H1 (cell line): ENCODE data around the gene SEMA4D. TPM values are rescaled to one million over a fixed set of nuclear protein-coding genes. Genes with fewer than 3 reads are reported as not detected.

Source experiments
- CTCF ChIA-PET: fragments of 300-600 bp; sonication (Branson Sonifier 250); formaldehyde crosslinking; loops from one replicate; lab custom pipeline; 2021; ENCODE audit not compliant: partially characterized antibody; lab: Charles Lee
- POLR2A ChIA-PET: fragments of 300-600 bp; sonication (Branson Sonifier 250); formaldehyde crosslinking; loops from one replicate; lab custom pipeline; 2021; ENCODE audit warnings: inconsistent platforms; ENCODE audit not compliant: partially characterized antibody; lab: Charles Lee
- DNase-seq, 2 experiments: peaks; one replicate each; pipeline versions ENCODE4 v3.0.0 to v3.0.0-alpha.2; 2010 to 2022; ENCODE audit warnings: low spot score in 2 of 2, low read depth in 1 of 2, mixed read lengths in 1 of 2
- FAIRE-seq: peaks from 2 replicates; lab custom pipeline; 2011; peaks lifted over from hg19 to GRCh38; lab: Jason Lieb, UNC
- H2AFZ ChIP-seq: 2 replicates; pipeline ENCODE4 v1.8.1; 2012; ENCODE audit warnings: low read length, inconsistent platforms
- H2AK5ac ChIP-seq: 2 replicates; pipeline ENCODE4 v1.6.1; 2013; ENCODE audit warnings: low read depth, low read length
- H2BK120ac ChIP-seq: replicated peaks from 2 replicates; pipeline ENCODE3; 2013; ENCODE audit warnings: low read depth, low read length, inconsistent platforms
- H2BK12ac ChIP-seq: 2 replicates; pipeline ENCODE4 v1.6.1; 2013; ENCODE audit warnings: low read depth, low read length
- H2BK15ac ChIP-seq: 2 replicates; pipeline ENCODE4 v1.6.1; 2013; ENCODE audit warnings: low read length
- H2BK20ac ChIP-seq: 2 replicates; pipeline ENCODE4 v1.6.1; 2013; ENCODE audit warnings: low read length
- H2BK5ac ChIP-seq: 2 replicates; pipeline ENCODE4 v1.6.1; 2013; ENCODE audit warnings: low read depth, low read length
- H3K14ac ChIP-seq: 2 replicates; pipeline ENCODE4 v1.6.1; 2013; ENCODE audit warnings: inconsistent platforms; ENCODE audit not compliant: insufficient read length
- H3K18ac ChIP-seq: 2 replicates; pipeline ENCODE4 v1.6.1; 2013; ENCODE audit warnings: low read length; ENCODE audit errors: extremely low read depth
- H3K23ac ChIP-seq: 2 replicates; pipeline ENCODE4 v1.6.1; 2013; ENCODE audit warnings: inconsistent platforms; ENCODE audit not compliant: insufficient read length
- H3K23me2 ChIP-seq: 2 replicates; pipeline ENCODE4 v1.6.1; 2013; ENCODE audit warnings: low read depth, low read length
- H3K27ac ChIP-seq: 2 replicates; pipeline ENCODE4 v1.6.1; 2011; ENCODE audit warnings: low read depth, low read length, inconsistent platforms
- H3K27me3 ChIP-seq, 4 experiments: replicated peaks in 1 of 4; 1 replicate in 1 of 4; 2 replicates in 3 of 4; pipeline versions ENCODE4 v1.6.1 to v1.8.1; 2011 to 2013; ENCODE audit warnings: low read length in 3 of 4, mild to moderate bottlenecking in 3 of 4, inconsistent platforms in 2 of 4, mixed read lengths in 2 of 4, moderate library complexity in 1 of 4; ENCODE audit not compliant: control insufficient read depth in 3 of 4, insufficient read depth in 3 of 4; ENCODE audit errors: extremely low read depth in 1 of 4
- H3K36me3 ChIP-seq, 4 experiments: 2 replicates each; pipeline versions ENCODE4 v1.6.1 to v1.8.1; 2011 to 2013; ENCODE audit warnings: mild to moderate bottlenecking in 4 of 4, low read length in 3 of 4, moderate library complexity in 2 of 4, control low read depth in 1 of 4, inconsistent platforms in 1 of 4; ENCODE audit not compliant: insufficient read depth in 4 of 4, control insufficient read depth in 2 of 4
- H3K4ac ChIP-seq: replicated peaks from 2 replicates; pipeline ENCODE3; 2013; ENCODE audit warnings: low read length, low read depth, mixed read lengths, inconsistent platforms; ENCODE audit not compliant: insufficient read length
- H3K4me1 ChIP-seq, 4 experiments: replicated peaks in 1 of 4; 1 replicate in 1 of 4; 2 replicates in 3 of 4; pipeline versions ENCODE4 v1.6.1 to v1.8.1; 2011 to 2013; ENCODE audit warnings: low read length in 3 of 4, inconsistent platforms in 2 of 4, mixed read lengths in 1 of 4; ENCODE audit not compliant: insufficient read depth in 4 of 4, control insufficient read depth in 3 of 4
- H3K4me2 ChIP-seq, 2 experiments: 2 replicates each; pipeline versions ENCODE4 v1.6.1 to v1.8.1; 2011 to 2013; ENCODE audit warnings: low read depth in 2 of 2, low read length in 2 of 2, control low read depth in 1 of 2, inconsistent platforms in 1 of 2, mild to moderate bottlenecking in 1 of 2; ENCODE audit not compliant: insufficient read depth in 1 of 2
- H3K4me3 ChIP-seq, 4 experiments: fragments of 200-600, 300-600 bp in 1 of 4; sonication (generic), shearing (Covaris generic), sonication (Bioruptor Twin) in 1 of 4; 2 replicates each; pipeline versions ENCODE4 v1.5.1 to v1.8.1; 2011 to 2016; ENCODE audit warnings: low read length in 4 of 4, low read depth in 3 of 4, control low read depth in 2 of 4, inconsistent platforms in 2 of 4, mild to moderate bottlenecking in 2 of 4, mixed read lengths in 1 of 4, moderate library complexity in 1 of 4; ENCODE audit not compliant: insufficient read depth in 2 of 4; ENCODE audit errors: extremely low read depth in 1 of 4
- H3K56ac ChIP-seq: replicated peaks from 2 replicates; pipeline ENCODE3; 2013; ENCODE audit warnings: low read depth, mild to moderate bottlenecking, mixed read lengths, low read length, inconsistent platforms; ENCODE audit not compliant: insufficient read length
- H3K79me1 ChIP-seq: 2 replicates; pipeline ENCODE4 v1.6.1; 2013; ENCODE audit warnings: low read depth, low read length, control low read depth
- H3K79me2 ChIP-seq, 2 experiments: 2 replicates each; pipeline versions ENCODE4 v1.6.1 to v1.8.1; 2012 to 2013; ENCODE audit warnings: low read length in 2 of 2, mild to moderate bottlenecking in 2 of 2, inconsistent platforms in 1 of 2; ENCODE audit not compliant: insufficient read depth in 2 of 2, control insufficient read depth in 1 of 2
- H3K9ac ChIP-seq, 4 experiments: replicated peaks in 1 of 4; 1 replicate in 1 of 4; 2 replicates in 3 of 4; pipeline versions ENCODE4 v1.6.1 to v1.8.1; 2011 to 2013; ENCODE audit warnings: low read depth in 3 of 4, low read length in 3 of 4, control low read depth in 2 of 4, mild to moderate bottlenecking in 2 of 4, moderate library complexity in 2 of 4, inconsistent platforms in 1 of 4; ENCODE audit errors: extremely low read depth in 1 of 4
- H3K9me3 ChIP-seq, 2 experiments: 2 replicates each; pipeline versions ENCODE4 v1.6.1 to v1.8.1; 2012 to 2013; ENCODE audit warnings: mild to moderate bottlenecking in 2 of 2, moderate library complexity in 2 of 2, control low read depth in 1 of 2, inconsistent platforms in 1 of 2, low read depth in 1 of 2, low read length in 1 of 2, mixed read lengths in 1 of 2; ENCODE audit not compliant: insufficient read depth in 2 of 2
- H4K20me1 ChIP-seq, 2 experiments: replicated peaks in 1 of 2; 2 replicates each; pipeline versions ENCODE3 to v1.8.1; 2011 to 2013; ENCODE audit warnings: inconsistent platforms in 2 of 2, low read length in 2 of 2, mild to moderate bottlenecking in 1 of 2; ENCODE audit not compliant: insufficient read depth in 2 of 2, control insufficient read depth in 1 of 2
- H4K5ac ChIP-seq: 2 replicates; pipeline ENCODE4 v1.6.1; 2013; ENCODE audit warnings: low read length, low read depth, mixed read lengths, inconsistent platforms; ENCODE audit not compliant: insufficient read length
- H4K8ac ChIP-seq: 2 replicates; pipeline ENCODE4 v1.8.0; 2013; ENCODE audit warnings: mild to moderate bottlenecking, moderate library complexity, low read length, inconsistent platforms; ENCODE audit not compliant: insufficient read depth; ENCODE audit errors: extremely low read depth
- H4K91ac ChIP-seq: replicated peaks from 2 replicates; pipeline ENCODE3; 2013; ENCODE audit warnings: low read length, mixed read lengths, inconsistent platforms; ENCODE audit not compliant: insufficient read length
- CHD1 ChIP-seq: IDR thresholded peaks from 2 replicates; pipeline ENCODE4 v1.6.1; 2012; ENCODE audit warnings: low read depth, low read length, improper control_type of control experiment
- GABPA ChIP-seq: IDR thresholded peaks from 2 replicates; pipeline ENCODE4 v1.6.1; 2011; ENCODE audit warnings: mild to moderate bottlenecking, low read length, moderate library complexity, borderline replicate concordance; ENCODE audit not compliant: insufficient read depth
- SIRT6 ChIP-seq: IDR thresholded peaks from one replicate; pipeline ENCODE4 v1.7.1; 2012; ENCODE audit warnings: low read length, inconsistent platforms
- SP4 ChIP-seq: IDR thresholded peaks from 2 replicates; pipeline ENCODE4 v1.6.1; 2012; ENCODE audit warnings: low read length, inconsistent platforms
- ZNF274 ChIP-seq: IDR thresholded peaks from 2 replicates; pipeline ENCODE4 v1.7.0; 2012; ENCODE audit warnings: low read length, borderline replicate concordance; ENCODE audit errors: extremely low read depth
- WGBS, 2 experiments: shearing (Covaris generic) in 1 of 2; methylation state at CpG; one replicate each; pipeline versions ENCODE4 v1.1.6 to v1.1.7; 2013 to 2015; ENCODE audit warnings: low lambda C conversion rate in 2 of 2, mixed read lengths in 2 of 2, inconsistent platforms in 1 of 2, low coverage in 1 of 2, missing lambda C conversion rate in 1 of 2; ENCODE audit not compliant: insufficient replicate concordance in 2 of 2, insufficient coverage in 1 of 2, insufficient read length in 1 of 2; ENCODE audit errors: extremely low coverage in 1 of 2, missing lambda C conversion rate in 1 of 2; 5-methylcytosine and 5-hydroxymethylcytosine counted together
- polyA plus RNA-seq, 7 experiments: library from polyadenylated mRNA; depleted of rRNA in 3 of 7; stranded (reverse) in 5 of 7; unstranded in 2 of 7; fragments of >200 nt in 5 of 7; fragments of 200-250 nt in 2 of 7; gene quantifications; 1 replicate in 5 of 7; 2 replicates in 1 of 7; 4 replicates in 1 of 7; pipeline versions ENCODE4 v1.2.1 to v1.2.3, GENCODE V29; 2011 to 2013; ENCODE audit warnings: missing spikeins in 2 of 7, mixed read lengths in 2 of 7
- total RNA-seq: library from RNA; stranded (reverse); fragmentation: NEBNext Ultra II Directional; extraction: Animal tissue kit (Norgen Biotek cat#: 25700); gene quantifications from 2 replicates; pipeline ENCODE4 v1.2.1, GENCODE V29; 2021

SEMA4D gene
- total and polyA plus RNA-seq, 2 of the 8 experiments (the other 6 are each of a cell fraction or from before 2014, with no cell fraction given): 21.0 to 70.4 TPM

DNA sequence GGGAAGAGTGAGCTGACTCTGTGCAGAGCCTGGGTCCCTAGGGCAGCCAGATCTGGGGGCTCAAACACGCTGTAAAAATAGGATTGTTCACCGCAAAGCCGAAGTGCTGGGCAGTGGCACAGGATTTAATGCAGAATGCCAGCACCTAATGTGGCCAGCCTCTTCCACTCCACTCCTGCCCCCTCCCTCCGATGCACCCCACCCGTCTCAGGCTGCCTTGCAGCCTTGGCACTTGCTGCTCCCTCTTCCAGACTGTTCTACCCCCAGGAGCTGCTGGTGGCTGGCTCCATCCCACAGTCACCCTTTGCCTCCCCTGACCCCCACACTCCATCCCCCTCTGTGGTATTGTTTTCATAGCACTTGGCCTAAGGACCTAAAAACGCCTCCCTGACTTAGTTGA is 86.2 kb downstream of the SEMA4D start:
- peaks cover 0 to 3% (median 0%) of the 10 kb centered on the region in 4 experiments; a peak in 1 of 8 replicates for H3K36me3 ChIP-seq
- no peak overlapping the region for H4K91ac ChIP-seq
- no peaks in the 10 kb centered on the region; a peak in 1 of 7 replicates for H3K27me3 ChIP-seq
- H2AFZ ChIP-seq: no peak overlapping the region
- peaks cover 5% of the 10 kb centered on the region; the same call in 1 of the 2 replicates for H3K23me2 ChIP-seq
- H2BK15ac ChIP-seq: no peak overlapping the region; the same call in 1 of the 2 replicates
- H4K20me1 ChIP-seq: peaks cover 8 to 12% of the 10 kb centered on the region in 2 experiments
- no peak overlapping the region for H3K14ac ChIP-seq
- no peak overlapping the region for H2BK20ac ChIP-seq
- peaks cover 10 to 24% (median 19%) of the 10 kb centered on the region in 4 experiments for H3K4me1 ChIP-seq
- H3K79me1 ChIP-seq: peaks cover 14% of the 10 kb centered on the region; the same call in 1 of the 2 replicates
- no peak overlapping the region for H3K23ac ChIP-seq
- WGBS, 2 experiments: 76% methylated on average over 4 of the region's 6 CpGs; no CpG with 5 or more reads in 1 of the 2 experiments
- no peak overlapping the region for H3K9ac ChIP-seq
- peak overlapping the region; percentile 56; the same call in 1 of the 2 replicates for H2BK5ac ChIP-seq
- no peak overlapping the region for H4K5ac ChIP-seq
- H3K9me3 ChIP-seq: no peaks in the 10 kb centered on the region
- H3K4me2 ChIP-seq: peak overlapping the region in 1 of 2 experiments; percentile 64; a peak in 2 of 4 replicates
- H3K4ac ChIP-seq: no peak overlapping the region
- no peak overlapping the region for H2BK120ac ChIP-seq
- no peak overlapping the region for H4K8ac ChIP-seq
- FAIRE-seq: no peak
- H3K27ac ChIP-seq: no peak overlapping the region
- no peak for DNase-seq
- CTCF ChIA-PET: interaction anchor here (4.0 kb wide), 1 partner anchor 17 kb away, joined by 19 read pairs; no protein-coding TSS in a partner anchor
- H2BK12ac ChIP-seq: peak overlapping the region; percentile 42
- peaks cover 0 to 48% of the 10 kb centered on the region in 2 experiments; a peak in 3 of 4 replicates for H3K79me2 ChIP-seq
- H3K18ac ChIP-seq: peak overlapping the region; percentile 43; the same call in 1 of the 2 replicates
- H3K4me3 ChIP-seq: no peak overlapping the region
- POLR2A ChIA-PET: no interaction called here
- no peak overlapping the region for H3K56ac ChIP-seq
- 0 out of 2 replicates have a peak overlapping the region, but pooled peaks have one; percentile 65 for H2AK5ac ChIP-seq
- TF ChIP-seq CHD1: no peak
- no peak for TF ChIP-seq SP4
- no peak for TF ChIP-seq SIRT6
- TF ChIP-seq ZNF274: no peak
- TF ChIP-seq GABPA: no peak
